Lung (tissue), 12 donors: ENCODE data around the gene PIPOX. TPM values are rescaled to one million over a fixed set of nuclear protein-coding genes. Genes with fewer than 3 reads are reported as not detected.

ENCODE experiments used
- ATAC-seq: fragments of 200-7000 bp; cut with Tn5 transposase; one replicate; pipeline ENCODE4 v1.9.1; 2020; ENCODE audit warnings: moderate number of reproducible peaks; ENCODE audit not compliant: insufficient read depth, low FRiP score
- DNase-seq, 3 donors: peaks; one replicate each; pipeline ENCODE4 v3.0.0-alpha.2; 2013 to 2017
- H3K27ac ChIP-seq, 2 donors: one replicate each; pipeline ENCODE4 v1.5.1; 2013; ENCODE audit warnings: mild to moderate bottlenecking in 2 of 2, moderate library complexity in 2 of 2, control low read depth in 1 of 2, inconsistent platforms in 1 of 2, low read depth in 1 of 2, low read length in 1 of 2
- H3K27me3 ChIP-seq, 3 donors: one replicate each; pipeline ENCODE4 v1.5.1; 2013; ENCODE audit warnings: low read length in 2 of 3; ENCODE audit not compliant: control insufficient read depth in 3 of 3, insufficient read depth in 3 of 3
- H3K36me3 ChIP-seq, 4 donors: one replicate each; pipeline ENCODE4 v1.5.1; 2013; ENCODE audit warnings: low read length in 4 of 4, mild to moderate bottlenecking in 1 of 4, moderate library complexity in 1 of 4; ENCODE audit not compliant: control insufficient read depth in 4 of 4, insufficient read depth in 4 of 4
- H3K4me1 ChIP-seq, 5 donors: one replicate each; pipeline ENCODE4 v1.5.1; 2013; ENCODE audit warnings: low read length in 5 of 5, mild to moderate bottlenecking in 2 of 5, moderate library complexity in 1 of 5; ENCODE audit not compliant: control insufficient read depth in 5 of 5, insufficient read depth in 5 of 5
- H3K4me3 ChIP-seq: one replicate; pipeline ENCODE4 v1.5.1; 2013; ENCODE audit warnings: mild to moderate bottlenecking, control low read depth, moderate library complexity
- H3K9ac ChIP-seq, 2 donors: one replicate each; pipeline ENCODE4 v1.5.1; 2013; ENCODE audit warnings: low read length in 2 of 2, control low read depth in 1 of 2; ENCODE audit not compliant: insufficient read depth in 1 of 2
- H3K9me3 ChIP-seq, 4 donors: one replicate each; pipeline ENCODE4 v1.5.1; 2013; ENCODE audit warnings: low read length in 3 of 4, mild to moderate bottlenecking in 1 of 4, moderate library complexity in 1 of 4; ENCODE audit not compliant: control insufficient read depth in 4 of 4, insufficient read depth in 3 of 4
- WGBS, 2 donors: extraction: QIAGEN DNeasy Blood & Tissue Kit; methylation state at CpG; one replicate each; pipeline ENCODE4 v1.1.7; 2013; 5-methylcytosine and 5-hydroxymethylcytosine counted together
- polyA plus RNA-seq, 2 donors: library from polyadenylated mRNA; stranded (reverse); fragments of 200-250 nt; gene quantifications; one replicate each; pipeline ENCODE4 v1.2.1, GENCODE V29; 2013
- total RNA-seq, 2 donors: library from RNA; depleted of rRNA in 1 of 2; stranded (reverse); fragments of >200 nt in 1 of 2; gene quantifications; one replicate each; pipeline ENCODE4 v1.2.1, GENCODE V29; 2014 to 2021
- TF ChIP-seq, protein P1 (sequence below): IDR thresholded peaks from 2 replicates; pipeline ENCODE4 v1.5.1; 2012; ENCODE audit warnings: mild to moderate bottlenecking; ENCODE audit errors: control extremely low read depth, extremely low read depth
- donor health status: control.
- donor health status: control.
- donor health status: Bipolar disorder and iron deficiency.
- donor health status: healthy.
- donor health status: DM: yes; HTN: yes; CAD: no.

Gene PIPOX
- total and polyA plus RNA-seq, 4 donors, result 0.27 to 1.9 (median 0.91) TPM

GRCh38 chr17:29100296-29100695 is 57.4 kb downstream of the PIPOX start:
- DNase-seq, result peak in 1 of 3 donors; percentile 21
- Histone ChIP-seq H3K27me3 (no peaks in the 10 kb centered on the region), H3K27ac (no peak overlapping the region), H3K4me3 (no peak overlapping the region), H3K36me3 (peaks cover 9 to 79% (median 22%) of the 10 kb centered on the region in 4 donors), H3K4me1 (no peaks in the 10 kb centered on the region), H3K9me3 (no peaks in the 10 kb centered on the region), H3K9ac (no peak overlapping the region)
- no peak for ATAC-seq
- 66 to 77% methylated on average over 8 of the region's 8 CpGs for WGBS, 2 donors
- TF ChIP-seq, protein P1, sequence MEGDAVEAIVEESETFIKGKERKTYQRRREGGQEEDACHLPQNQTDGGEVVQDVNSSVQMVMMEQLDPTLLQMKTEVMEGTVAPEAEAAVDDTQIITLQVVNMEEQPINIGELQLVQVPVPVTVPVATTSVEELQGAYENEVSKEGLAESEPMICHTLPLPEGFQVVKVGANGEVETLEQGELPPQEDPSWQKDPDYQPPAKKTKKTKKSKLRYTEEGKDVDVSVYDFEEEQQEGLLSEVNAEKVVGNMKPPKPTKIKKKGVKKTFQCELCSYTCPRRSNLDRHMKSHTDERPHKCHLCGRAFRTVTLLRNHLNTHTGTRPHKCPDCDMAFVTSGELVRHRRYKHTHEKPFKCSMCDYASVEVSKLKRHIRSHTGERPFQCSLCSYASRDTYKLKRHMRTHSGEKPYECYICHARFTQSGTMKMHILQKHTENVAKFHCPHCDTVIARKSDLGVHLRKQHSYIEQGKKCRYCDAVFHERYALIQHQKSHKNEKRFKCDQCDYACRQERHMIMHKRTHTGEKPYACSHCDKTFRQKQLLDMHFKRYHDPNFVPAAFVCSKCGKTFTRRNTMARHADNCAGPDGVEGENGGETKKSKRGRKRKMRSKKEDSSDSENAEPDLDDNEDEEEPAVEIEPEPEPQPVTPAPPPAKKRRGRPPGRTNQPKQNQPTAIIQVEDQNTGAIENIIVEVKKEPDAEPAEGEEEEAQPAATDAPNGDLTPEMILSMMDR, result no peak

GRCh38 chr17:29102046-29102445 is 59.1 kb downstream of the PIPOX start:
- Histone ChIP-seq H3K9me3 (no peaks in the 10 kb centered on the region), H3K27me3 (no peaks in the 10 kb centered on the region), H3K4me3 (no peak overlapping the region), H3K4me1 (no peaks in the 10 kb centered on the region), H3K27ac (no peak overlapping the region), H3K9ac (no peak overlapping the region), H3K36me3 (peaks cover 13 to 73% (median 23%) of the 10 kb centered on the region in 4 donors)
- no peak for ATAC-seq
- no peak for DNase-seq
- WGBS, 2 donors, result 92 to 96% methylated on average over 3 of the region's 3 CpGs
- TF ChIP-seq, protein P1, result no peak

- no peaks in the 10 kb centered on the region for H3K4me1 ChIP-seq
- TF ChIP-seq, protein P1, result no peak
- no peak overlapping the region for H3K4me3 ChIP-seq
- H3K36me3 ChIP-seq, result peaks cover 9 to 66% (median 24%) of the 10 kb centered on the region in 4 donors
- 84 to 90% methylated on average over 11 of the region's 11 CpGs for WGBS, 2 donors
- no peak overlapping the region for H3K9ac ChIP-seq
- ATAC-seq (no peak), DNase-seq (no peak)
- no peak overlapping the region for H3K27ac ChIP-seq
- H3K9me3 ChIP-seq, result no peaks in the 10 kb centered on the region
- no peaks in the 10 kb centered on the region for H3K27me3 ChIP-seq
Observed at GRCh38 chr17:29102741-29103181, 59.8 kb downstream of the PIPOX start.

GRCh38 chr17:29103341-29103740 is 60.4 kb downstream of the PIPOX start:
- no peak overlapping the region for H3K27ac ChIP-seq
- H3K4me3 ChIP-seq, result no peak overlapping the region
- peaks cover 6 to 62% (median 20%) of the 10 kb centered on the region in 4 donors for H3K36me3 ChIP-seq
- ATAC-seq (no peak), DNase-seq (no peak)
- H3K4me1 ChIP-seq, result no peaks in the 10 kb centered on the region
- WGBS, 2 donors, result 95 to 100% methylated on average over 3 to 4 of the region's 4 CpGs
- no peaks in the 10 kb centered on the region for H3K9me3 ChIP-seq
- no peaks in the 10 kb centered on the region for H3K27me3 ChIP-seq
- TF ChIP-seq, protein P1, result no peak
- H3K9ac ChIP-seq, result no peak overlapping the region
